GM12878 (cell line): ENCODE data around the gene PABPC1L. TPM values are rescaled to one million over a fixed set of nuclear protein-coding genes. Genes with fewer than 3 reads are reported as not detected.

Experiments
- ATAC-seq: fragments of 200-7000 bp; cut with Tn5 transposase; 3 replicates; pipeline ENCODE4 v1.9.1; 2020; ENCODE audit warnings: mild to moderate bottlenecking, moderate library complexity
- BruUV-seq: library from RNA; stranded (reverse); fragments of 400-500 nt; replicated peaks from 2 replicates; lab custom pipeline; 2021; lab: Mats Ljungman, UMichigan
- CTCF ChIA-PET: fragments of 300-600 bp; sonication (Branson Sonifier 250); formaldehyde crosslinking; extraction: SDS; loops from one replicate; lab custom pipeline; 2021; ENCODE audit warnings: inconsistent platforms; lab: Yijun Ruan, JAX
- POLR2A ChIA-PET: fragments of 350-600 bp; formaldehyde crosslinking; extraction: SDS; loops from one replicate; lab custom pipeline; 2021; ENCODE audit warnings: inconsistent platforms; lab: Charles Lee
- RAD21 ChIA-PET: fragments of 300-600 bp; sonication (Branson Sonifier 250); formaldehyde crosslinking; loops from one replicate; lab custom pipeline; 2023; ENCODE audit warnings: antibody characterized with exemption; ENCODE audit not compliant: unreplicated experiment; lab: Charles Lee
- SMC1A ChIA-PET: fragments of 300-600 bp; sonication (Branson Sonifier 250); formaldehyde crosslinking; loops from one replicate; lab custom pipeline; 2023; ENCODE audit not compliant: unreplicated experiment, uncharacterized antibody; lab: Charles Lee
- DNase-seq: peaks from one replicate; pipeline ENCODE4 v3.0.0-alpha.2; 2011; ENCODE audit warnings: low read depth, low spot score
- FAIRE-seq: peaks from 3 replicates; lab custom pipeline; 2011; peaks lifted over from hg19 to GRCh38; lab: Jason Lieb, UNC
- H2AFZ ChIP-seq: 2 replicates; pipeline ENCODE4 v1.6.0; 2011; ENCODE audit warnings: low read depth, low read length, control low read depth; ENCODE audit not compliant: control insufficient read depth
- H3K27ac ChIP-seq: 2 replicates; pipeline ENCODE4 v1.5.1; 2011; ENCODE audit warnings: control low read depth; ENCODE audit not compliant: control insufficient read depth, insufficient read depth
- H3K27me3 ChIP-seq, 2 experiments: replicated peaks in 1 of 2; 2 replicates each; pipeline versions ENCODE4 v1.6.0 to v1.6.1; 2011; ENCODE audit warnings: low read length in 1 of 2; ENCODE audit not compliant: control insufficient read depth in 2 of 2, insufficient read depth in 2 of 2
- H3K36me3 ChIP-seq, 2 experiments: 2 replicates each; pipeline ENCODE4 v1.5.1; 2011; ENCODE audit warnings: low read length in 1 of 2; ENCODE audit not compliant: control insufficient read depth in 2 of 2, insufficient read depth in 2 of 2
- H3K4me1 ChIP-seq: 2 replicates; pipeline ENCODE4 v1.6.1; 2011; ENCODE audit warnings: mild to moderate bottlenecking, low read length, moderate library complexity, mixed read lengths; ENCODE audit not compliant: control insufficient read depth, insufficient read depth
- H3K4me2 ChIP-seq: 2 replicates; pipeline ENCODE4 v1.6.0; 2011; ENCODE audit warnings: control low read depth; ENCODE audit not compliant: control insufficient read depth, insufficient read depth
- H3K4me3 ChIP-seq: fragments of 200-600 bp; sonication (generic); 2 replicates; pipeline ENCODE4 v1.5.1; 2016
- H3K79me2 ChIP-seq: 2 replicates; pipeline ENCODE4 v1.6.0; 2011; ENCODE audit warnings: low read length; ENCODE audit not compliant: control insufficient read depth, insufficient read depth
- H3K9ac ChIP-seq: 2 replicates; pipeline ENCODE4 v1.8.0; 2011; ENCODE audit warnings: low read length, control low read depth, mixed read lengths; ENCODE audit not compliant: control insufficient read depth, insufficient read depth
- H3K9me3 ChIP-seq: replicated peaks from 3 replicates; pipeline ENCODE4 v1.5.1; 2011; ENCODE audit warnings: mild to moderate bottlenecking, low read length; ENCODE audit not compliant: control insufficient read depth, insufficient read depth
- H4K20me1 ChIP-seq: 2 replicates; pipeline ENCODE4 v1.6.0; 2011; ENCODE audit not compliant: control insufficient read depth, insufficient read depth
- BCLAF1 ChIP-seq: fragments of 450-650 bp; IDR thresholded peaks from 2 replicates; pipeline ENCODE4 v1.6.1; 2017; ENCODE audit warnings: antibody characterized with exemption, mild to moderate bottlenecking, moderate library complexity
- MXI1 ChIP-seq: fragments of 150-350 bp; IDR thresholded peaks from 2 replicates; pipeline ENCODE4 v1.6.1; 2011; ENCODE audit warnings: low read depth, mild to moderate bottlenecking, inconsistent platforms, low read length, improper control_type of control experiment
- NRF1 ChIP-seq: conservative IDR thresholded peaks from 2 replicates; pipeline ENCODE4 v1.6.1; 2011; ENCODE audit warnings: mild to moderate bottlenecking, low read depth, low read length, improper control_type of control experiment
- SP1 ChIP-seq: IDR thresholded peaks from one replicate; pipeline ENCODE4 v1.6.1; 2011; ENCODE audit warnings: low read depth, low read length
- STAT1 ChIP-seq: fragments of 450-650 bp; conservative IDR thresholded peaks from 2 replicates; pipeline ENCODE4 v1.6.1; 2014; ENCODE audit warnings: antibody characterized with exemption, mild to moderate bottlenecking
- ZBTB4 ChIP-seq: fragments of 450-650 bp; formaldehyde crosslinking; IDR thresholded peaks from 2 replicates; pipeline ENCODE4 v1.4.0; 2022; ENCODE audit warnings: mild to moderate bottlenecking, moderate library complexity
- ZBTB40 ChIP-seq: fragments of 450-650 bp; IDR thresholded peaks from 2 replicates; pipeline ENCODE4 v1.6.1; 2016; ENCODE audit warnings: mild to moderate bottlenecking, moderate library complexity, borderline replicate concordance
- WGBS: methylation state at CpG from one replicate; pipeline ENCODE4 v1.1.6; 2016; ENCODE audit warnings: low lambda C conversion rate; ENCODE audit not compliant: insufficient replicate concordance, insufficient coverage; ENCODE audit errors: missing lambda C conversion rate; 5-methylcytosine and 5-hydroxymethylcytosine counted together
- in situ Hi-C: fragments of 300-500 bp; cut with MboI; formaldehyde crosslinking; loops from 9 replicates; pipeline ENCODE4 v1.14.3; 2018; ENCODE audit warnings: mixed read lengths
- intact Hi-C: fragments of 100-400 bp; cut with micrococcal nuclease; formaldehyde crosslinking; loops from one replicate; pipeline ENCODE4 v1.14.2; 2022; ENCODE audit not compliant: unreplicated experiment
- polyA plus RNA-seq, 11 experiments: library from polyadenylated mRNA; depleted of rRNA in 4 of 11; unstranded in 6 of 11; stranded (reverse) in 5 of 11; fragments of >200 nt; fragmentation: Nextera tagmentation in 4 of 11; fragmentation: Illumina TruSeq in 1 of 11; extraction: Ambion mirVana in 4 of 11; extraction: Trizol in 1 of 11; gene quantifications; 1 replicate in 1 of 11; 2 replicates in 10 of 11; pipeline versions ENCODE4 v1.2.1 to v1.2.3, GENCODE V29; 2011 to 2016; ENCODE audit warnings: inconsistent platforms in 2 of 11, missing spikeins in 2 of 11, low read depth in 1 of 11
- total RNA-seq, 4 experiments: library from RNA; depleted of rRNA in 3 of 4; stranded (reverse); fragments of >200 nt in 3 of 4; fragmentation: Illumina TruSeq in 1 of 4; extraction: Trizol in 1 of 4; gene quantifications; 2 replicates each; pipeline versions ENCODE4 v1.2.1 to v1.2.3, GENCODE V29; 2013 to 2021

Gene PABPC1L
- total and polyA plus RNA-seq, 10 of the 15 experiments (the other 5 are each of a cell fraction or from before 2014, with no cell fraction given), result 6.1 to 66.8 (median 11.9) TPM

GRCh38 chr20:44956410-44956809 lies 46.5 kb downstream of the PABPC1L start:
- in situ Hi-C loops (no loop called here), intact Hi-C loops (no loop called here)
- H3K36me3 ChIP-seq, result peaks cover 6 to 54% of the 10 kb centered on the region in 2 experiments; a peak in 3 of 4 replicates
- H2AFZ ChIP-seq, result no peak overlapping the region
- ChIA-PET RAD21 (interaction anchor here (1.0 to 1.4 kb wide), 2 partner anchors 47 to 88 kb away, joined by 3 to 5 read pairs; partner anchors contain the start of gene PABPC1L), SMC1A (interaction anchor here (1.1 to 1.8 kb wide), 5 partner anchors 11 to 104 kb away, joined by 3 to 7 read pairs (median 3); no protein-coding TSS in a partner anchor), POLR2A (interaction anchor here (0.6 to 0.8 kb wide), 2 partner anchors 9 to 42 kb away, joined by 4 to 5 read pairs; no protein-coding TSS in a partner anchor), CTCF (interaction anchor here (0.6 kb wide), 1 partner anchor 492 kb away, joined by 3 read pairs; no protein-coding TSS in a partner anchor)
- no peak for TF ChIP-seq SP1
- TF ChIP-seq ZBTB40, result no peak
- TF ChIP-seq MXI1, result no peak
- TF ChIP-seq BCLAF1, result no peak
- no peak for TF ChIP-seq STAT1
- no peak for TF ChIP-seq NRF1
- no peak for TF ChIP-seq ZBTB4 (CRISPR knock-in tag)
- no peak overlapping the region for H3K4me2 ChIP-seq
- WGBS, result 95% methylated on average over 3 of the region's 3 CpGs
- H3K27me3 ChIP-seq, result no peaks in the 10 kb centered on the region
- peaks cover 3% of the 10 kb centered on the region; the same call in 1 of the 2 replicates for H4K20me1 ChIP-seq
- BruUV-seq, result no TSS peak
- peaks cover 51% of the 10 kb centered on the region for H3K79me2 ChIP-seq
- no peak overlapping the region for H3K4me3 ChIP-seq
- no peak for ATAC-seq
- no peak overlapping the region for H3K27ac ChIP-seq
- DNase-seq, result no peak
- no peaks in the 10 kb centered on the region for H3K9me3 ChIP-seq
- H3K9ac ChIP-seq, result no peak overlapping the region
- no peak for FAIRE-seq
- H3K4me1 ChIP-seq, result peaks cover 22% of the 10 kb centered on the region
